Naive thymus-derived CD4-positive, alpha-beta T cell (primary cell): ENCODE data around the gene SIRT6. TPM values are rescaled to one million over a fixed set of nuclear protein-coding genes. Genes with fewer than 3 reads are reported as not detected.
A peak's percentile ranks its signal among the peaks of the same experiment; 100 is the strongest.
"Not testable (repeated sequence)": the region's sequence is repeated elsewhere in the genome, so short reads cannot be mapped to it uniquely, and the experiment has no call there.

Experiments
- ATAC-seq: fragments of 150-1000 bp; cut with Tn5 transposase; 2 replicates; pipeline ENCODE4 v1.10.0; 2021; ENCODE audit warnings: mild to moderate bottlenecking, moderate library complexity
- CTCF ChIA-PET: fragments of 350-600 bp; sonication (Branson Sonifier 250); formaldehyde crosslinking; loops from one replicate; lab custom pipeline; 2021; ENCODE audit warnings: antibody characterized with exemption; lab: Charles Lee
- POLR2A ChIA-PET: fragments of 350-600 bp; sonication (Branson Sonifier 250); formaldehyde crosslinking; loops from one replicate; lab custom pipeline; 2021; ENCODE audit warnings: antibody characterized with exemption, inconsistent platforms; lab: Charles Lee
- DNase-seq, 9 donors: peaks; one replicate each; pipeline versions ENCODE4 v3.0.0 to v3.0.0-alpha.2; 2020 to 2022; ENCODE audit warnings: mixed read lengths in 1 of 9
- H3K27ac ChIP-seq: one replicate; pipeline ENCODE4 v1.7.0; 2013; ENCODE audit warnings: mild to moderate bottlenecking, low read depth, low read length, moderate library complexity
- H3K27me3 ChIP-seq, 2 donors: one replicate each; pipeline ENCODE4 v1.7.0; 2013; ENCODE audit warnings: low read length in 2 of 2, mild to moderate bottlenecking in 2 of 2, moderate library complexity in 2 of 2; ENCODE audit not compliant: control insufficient read depth in 2 of 2, insufficient read depth in 2 of 2
- H3K36me3 ChIP-seq, 3 experiments: 1 replicate in 2 of 3; 2 replicates in 1 of 3; pipeline ENCODE4 v1.7.0; 2013; ENCODE audit warnings: low read length in 3 of 3, mild to moderate bottlenecking in 3 of 3, moderate library complexity in 1 of 3; ENCODE audit not compliant: insufficient read depth in 3 of 3, control insufficient read depth in 2 of 3
- H3K4me1 ChIP-seq, 2 donors: one replicate each; pipeline ENCODE4 v1.7.0; 2013; ENCODE audit warnings: low read length in 2 of 2, mild to moderate bottlenecking in 2 of 2, moderate library complexity in 1 of 2; ENCODE audit not compliant: control insufficient read depth in 2 of 2, insufficient read depth in 2 of 2
- H3K4me3 ChIP-seq: 2 replicates; pipeline ENCODE4 v1.7.0; 2013; ENCODE audit warnings: mild to moderate bottlenecking, low read length
- H3K9me3 ChIP-seq, 3 experiments: 1 replicate in 2 of 3; 2 replicates in 1 of 3; pipeline ENCODE4 v1.7.0; 2013; ENCODE audit warnings: low read length in 3 of 3; ENCODE audit not compliant: control insufficient read depth in 2 of 3
- H3K27ac Mint-ChIP-seq, 9 donors: one replicate each; pipeline ENCODE4 v1.8.0; 2020 to 2022; ENCODE audit warnings: mixed read lengths in 9 of 9, mild to moderate bottlenecking in 8 of 9, moderate library complexity in 5 of 9, inconsistent platforms in 2 of 9
- H3K27me3 Mint-ChIP-seq, 5 donors: one replicate each; pipeline ENCODE4 v1.8.0; 2021 to 2022; ENCODE audit warnings: mixed read lengths in 5 of 5, mild to moderate bottlenecking in 1 of 5
- H3K36me3 Mint-ChIP-seq, 5 donors: one replicate each; pipeline ENCODE4 v1.8.0; 2020 to 2022; ENCODE audit warnings: mixed read lengths in 5 of 5, mild to moderate bottlenecking in 3 of 5, inconsistent platforms in 1 of 5
- H3K4me1 Mint-ChIP-seq, 7 donors: one replicate each; pipeline ENCODE4 v1.8.0; 2020 to 2022; ENCODE audit warnings: mixed read lengths in 7 of 7, mild to moderate bottlenecking in 3 of 7, inconsistent platforms in 1 of 7
- H3K4me3 Mint-ChIP-seq, 10 donors: one replicate each; pipeline ENCODE4 v1.8.0; 2020 to 2022; ENCODE audit warnings: mild to moderate bottlenecking in 10 of 10, mixed read lengths in 10 of 10, moderate library complexity in 6 of 10, inconsistent platforms in 2 of 10
- H3K9me3 Mint-ChIP-seq, 11 donors: one replicate each; pipeline ENCODE4 v1.8.0; 2020 to 2022; ENCODE audit warnings: mixed read lengths in 11 of 11, mild to moderate bottlenecking in 4 of 11, inconsistent platforms in 1 of 11, moderate library complexity in 1 of 11
- intact Hi-C, 2 donors: fragments of 100-400 bp; cut with micrococcal nuclease; formaldehyde crosslinking; loops; one replicate each; pipeline ENCODE4 v1.15.1; 2023
- polyA plus RNA-seq, 2 donors: library from polyadenylated mRNA; unstranded; fragments of 300-500 nt; fragmentation: Illumina TruSeq; gene quantifications; one replicate each; pipeline ENCODE4 v1.2.3, GENCODE V29; 2021
- total RNA-seq, 6 experiments: library from RNA in 5 of 6; stranded (reverse) in 5 of 6; gene quantifications; 1 replicate in 5 of 6; 2 replicates in 1 of 6; pipeline ENCODE4 v1.2.3 and lab custom pipeline; 2021 to 2026

The SIRT6 gene
- total and polyA plus RNA-seq, 7 experiments from 2014 or later: 1.1 to 41.2 (median 23.2) TPM

- ChIA-PET CTCF (interaction anchor here (0.7 kb wide), 1 partner anchor 508 kb away, joined by 3 read pairs; no protein-coding TSS in a partner anchor), POLR2A (no interaction called here)
- Histone ChIP-seq H3K27ac (no peak overlapping the region), H3K9me3 (no peaks in the 10 kb centered on the region), H3K4me3 (no peak overlapping the region), H3K4me1 (no peaks in the 10 kb centered on the region), H3K27me3 (peaks cover 0 to 4% of the 10 kb centered on the region in 2 donors), H3K36me3 (no peaks in the 10 kb centered on the region)
- ATAC-seq: no peak
- intact Hi-C loops: no loop called here
- peaks cover 0 to 7% (median 0%) of the 10 kb centered on the region in 7 donors for H3K4me1 Mint-ChIP-seq
- peaks cover 0 to 4% (median 0%) of the 10 kb centered on the region in 5 donors for H3K36me3 Mint-ChIP-seq
- H3K4me3 Mint-ChIP-seq: no peak overlapping the region
- DNase-seq: no peak
- H3K27me3 Mint-ChIP-seq: peaks cover 2 to 11% (median 5%) of the 10 kb centered on the region in 5 donors
- no peak overlapping the region for H3K27ac Mint-ChIP-seq
- H3K9me3 Mint-ChIP-seq: no peaks in the 10 kb centered on the region
Measured at GRCh38 chr19:4227771-4228170, 45.4 kb upstream of the SIRT6 start.

GRCh38 chr19:4225885-4226284, 43.5 kb upstream of the SIRT6 start:
- Mint-ChIP-seq H3K9me3 (peaks cover 0 to 2% (median 0%) of the 10 kb centered on the region in 11 donors), H3K4me1 (peaks cover 0 to 7% (median 0%) of the 10 kb centered on the region in 7 donors), H3K27me3 (peaks cover 2 to 11% (median 4%) of the 10 kb centered on the region in 5 donors), H3K36me3 (peaks cover 0 to 4% (median 0%) of the 10 kb centered on the region in 5 donors), H3K27ac (peak overlapping the region in 1 of 9 donors; percentile 22), H3K4me3 (no peak overlapping the region)
- intact Hi-C loops: no loop called here
- Histone ChIP-seq H3K9me3 (no peaks in the 10 kb centered on the region), H3K4me3 (no peak overlapping the region), H3K4me1 (no peaks in the 10 kb centered on the region), H3K36me3 (no peaks in the 10 kb centered on the region), H3K27ac (no peak overlapping the region), H3K27me3 (peaks cover 0 to 4% of the 10 kb centered on the region in 2 donors)
- ATAC-seq (no peak), DNase-seq (no peak)
- POLR2A ChIA-PET: no interaction called here
- CTCF ChIA-PET: no interaction called here

- Mint-ChIP-seq H3K4me1 (peaks cover 0 to 3% (median 0%) of the 10 kb centered on the region in 7 donors), H3K4me3 (no peak overlapping the region), H3K9me3 (peaks cover 0 to 2% (median 0%) of the 10 kb centered on the region in 11 donors), H3K27me3 (peaks cover 0 to 4% (median 2%) of the 10 kb centered on the region in 5 donors), H3K27ac (no peak overlapping the region), H3K36me3 (peaks cover 0 to 4% (median 0%) of the 10 kb centered on the region in 5 donors)
- Histone ChIP-seq H3K36me3 (no peaks in the 10 kb centered on the region), H3K27ac (no peak overlapping the region), H3K9me3 (no peaks in the 10 kb centered on the region), H3K4me1 (no peaks in the 10 kb centered on the region), H3K27me3 (peaks cover 0 to 4% of the 10 kb centered on the region in 2 donors), H3K4me3 (no peak overlapping the region)
- ChIA-PET CTCF (no interaction called here), POLR2A (no interaction called here)
- DNase-seq (no peak), ATAC-seq (no peak)
- intact Hi-C loops: no loop called here
Measured at GRCh38 chr19:4224470-4224869, 42.1 kb upstream of the SIRT6 start.

DNA sequence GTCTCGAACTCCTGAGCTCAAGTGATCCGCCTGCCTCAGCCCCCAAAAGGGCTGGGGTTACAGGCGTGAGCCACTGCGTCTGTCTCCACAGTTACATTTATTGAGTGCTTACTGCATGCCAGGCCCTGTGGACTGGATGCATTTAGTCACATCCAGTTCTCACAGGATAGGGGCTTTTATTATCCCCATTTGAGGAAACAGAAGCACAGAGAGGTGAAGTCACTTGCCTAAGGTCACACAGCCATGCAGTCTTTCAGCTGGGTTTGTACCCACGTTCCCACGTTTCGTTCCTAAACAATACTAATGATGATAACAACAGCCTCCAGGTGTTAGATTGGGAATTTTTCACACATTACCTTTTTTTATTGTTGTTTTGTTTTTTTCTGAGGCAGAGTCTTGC, 37.8 kb upstream of the SIRT6 start:
- no peaks in the 10 kb centered on the region for H3K36me3 Mint-ChIP-seq
- Histone ChIP-seq H3K36me3 (no peaks in the 10 kb centered on the region), H3K27ac (no peak overlapping the region), H3K4me1 (peaks cover 0 to under 1% of the 10 kb centered on the region in 2 donors), H3K27me3 (no peaks in the 10 kb centered on the region), H3K9me3 (peaks cover 0 to 6% (median 0%) of the 10 kb centered on the region in 3 experiments), H3K4me3 (no peak overlapping the region)
- DNase-seq (no peak), ATAC-seq (no peak)
- no peaks in the 10 kb centered on the region for H3K27me3 Mint-ChIP-seq
- ChIA-PET CTCF (interaction anchor here (0.6 kb wide), 1 partner anchor 16 kb away, joined by 5 read pairs; no protein-coding TSS in a partner anchor), POLR2A (no interaction called here)
- intact Hi-C loops: no loop called here
- H3K9me3 Mint-ChIP-seq: peaks cover 0 to 5% (median 0%) of the 10 kb centered on the region in 11 donors
- H3K4me1 Mint-ChIP-seq: peaks cover 0 to 4% (median 0%) of the 10 kb centered on the region in 7 donors
- H3K27ac Mint-ChIP-seq: no peak overlapping the region
- no peak overlapping the region for H3K4me3 Mint-ChIP-seq

GRCh38 chr19:4218523-4218922, 36.2 kb upstream of the SIRT6 start:
- DNase-seq, H3K4me1 Mint-ChIP-seq, H3K27ac Mint-ChIP-seq, H3K36me3 ChIP-seq, POLR2A ChIA-PET, H3K4me3 Mint-ChIP-seq, H3K27me3 Mint-ChIP-seq, H3K4me1 ChIP-seq, ATAC-seq, H3K27me3 ChIP-seq, H3K9me3 ChIP-seq, H3K9me3 Mint-ChIP-seq, H3K27ac ChIP-seq, intact Hi-C loops, H3K36me3 Mint-ChIP-seq, H3K4me3 ChIP-seq: not testable (repeated sequence)
- CTCF ChIA-PET: interaction anchor here (0.6 to 0.9 kb wide), 2 partner anchors 17 to 259 kb away, joined by 3 to 5 read pairs; no protein-coding TSS in a partner anchor

GRCh38 chr19:4217429-4218264, 35.3 kb upstream of the SIRT6 start:
- H3K27me3 ChIP-seq: no peaks in the 10 kb centered on the region
- H3K9me3 Mint-ChIP-seq: peaks cover 0 to 5% (median 0%) of the 10 kb centered on the region in 11 donors
- no peaks in the 10 kb centered on the region for H3K36me3 ChIP-seq
- peaks cover 0 to 9% of the 10 kb centered on the region in 2 donors for H3K4me1 ChIP-seq
- no peak for ATAC-seq
- intact Hi-C loops: no loop called here
- DNase-seq: no peak
- POLR2A ChIA-PET: no interaction called here
- H3K36me3 Mint-ChIP-seq: no peaks in the 10 kb centered on the region
- H3K9me3 ChIP-seq: peaks cover 0 to 6% (median 0%) of the 10 kb centered on the region in 3 experiments
- no peak overlapping the region for H3K4me3 ChIP-seq
- no peak overlapping the region for H3K27ac ChIP-seq
- H3K4me3 Mint-ChIP-seq: no peak overlapping the region
- CTCF ChIA-PET: interaction anchor here (0.6 to 0.9 kb wide), 2 partner anchors 16 to 260 kb away, joined by 3 to 5 read pairs; no protein-coding TSS in a partner anchor
- H3K27me3 Mint-ChIP-seq: no peaks in the 10 kb centered on the region
- H3K4me1 Mint-ChIP-seq: peaks cover 0 to 4% (median 0%) of the 10 kb centered on the region in 7 donors
- no peak overlapping the region for H3K27ac Mint-ChIP-seq
